Renal cortex interstitium (tissue), 11 donors: ENCODE data around the gene SCNN1B. TPM values are rescaled to one million over a fixed set of nuclear protein-coding genes. Genes with fewer than 3 reads are reported as not detected.

Source experiments
- DNase-seq, 11 donors: peaks; one replicate each; pipeline ENCODE4 v3.0.0-alpha.2; 2013; ENCODE audit warnings: low read depth in 9 of 11, low spot score in 4 of 11; ENCODE audit errors: extremely low read depth in 1 of 11
- polyA plus RNA-seq, 3 donors: library from polyadenylated mRNA; unstranded; fragments of 120-200 nt; gene quantifications; one replicate each; pipeline ENCODE4 v1.2.1, GENCODE V29; 2013; ENCODE audit not compliant: insufficient read length in 3 of 3

SCNN1B gene
- polyA plus RNA-seq, 3 donors, result 11.2 to 21.8 (median 12.3) TPM

DNA sequence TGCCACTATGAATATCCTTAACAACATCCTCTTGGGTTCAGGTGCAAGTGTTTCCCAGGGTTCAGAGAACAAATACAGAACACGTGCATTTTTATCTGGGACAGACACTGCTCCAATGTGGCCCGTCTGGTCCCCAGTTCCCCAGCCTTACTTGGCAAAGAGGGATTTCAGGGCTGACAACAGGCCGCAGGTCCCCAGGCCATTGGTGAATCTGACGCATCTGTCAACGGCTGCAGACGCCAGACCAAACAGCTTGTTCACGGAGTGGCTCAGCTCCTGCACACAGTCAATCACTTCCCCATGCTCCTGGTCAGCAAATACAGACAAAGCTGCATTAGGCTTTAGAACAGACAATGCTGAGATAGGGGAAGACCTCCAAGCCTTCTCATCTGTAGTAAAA, 114.7 kb downstream of the SCNN1B start:
- no peak for DNase-seq

DNA sequence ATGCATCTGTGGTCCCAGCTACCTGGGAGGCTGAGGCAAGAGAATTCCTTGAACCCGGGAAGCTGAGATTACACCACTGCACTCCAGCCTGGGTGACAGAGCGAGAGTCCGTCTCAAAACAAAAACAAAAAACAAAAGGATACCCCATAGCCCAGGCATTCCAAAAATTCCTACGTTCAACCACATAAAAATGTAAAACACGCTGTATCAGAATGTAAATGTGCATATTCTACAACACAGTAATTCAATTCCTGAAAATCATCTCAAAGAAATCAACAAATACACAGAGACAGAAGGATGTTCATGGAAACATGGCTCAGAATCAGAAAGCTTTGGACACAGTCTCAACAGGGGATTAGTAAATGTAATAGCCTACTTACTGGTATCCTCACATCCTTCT, 117.9 kb downstream of the SCNN1B start:
- DNase-seq, result no peak

DNA sequence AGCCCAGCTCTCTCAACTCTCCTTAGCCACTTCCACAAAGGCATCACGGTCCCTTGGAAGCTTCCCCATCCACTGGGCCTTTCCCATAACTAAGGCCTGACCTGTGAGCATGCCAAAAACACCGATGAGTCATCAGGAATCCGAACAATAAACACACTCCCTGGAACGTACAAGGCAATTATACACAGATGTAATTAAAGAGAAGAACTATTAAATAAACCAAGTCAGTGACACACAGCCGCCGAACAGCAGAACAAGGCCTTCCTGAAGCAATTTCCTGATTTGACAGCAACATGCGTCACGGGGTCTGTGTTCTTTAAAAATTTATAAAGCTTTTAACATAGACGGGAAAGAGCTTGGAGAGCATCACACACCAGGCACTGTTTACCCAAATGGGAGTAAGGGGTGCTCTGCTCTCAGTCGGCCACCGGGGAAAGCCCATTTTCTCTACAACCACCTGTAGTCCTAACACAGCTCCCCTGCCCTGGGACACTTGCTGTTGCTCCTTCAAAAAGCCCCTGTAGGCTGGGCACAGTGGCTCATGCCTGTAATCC, 121.5 kb downstream of the SCNN1B start:
- peak in 1 of 11 donors; percentile 62 for DNase-seq

DNA sequence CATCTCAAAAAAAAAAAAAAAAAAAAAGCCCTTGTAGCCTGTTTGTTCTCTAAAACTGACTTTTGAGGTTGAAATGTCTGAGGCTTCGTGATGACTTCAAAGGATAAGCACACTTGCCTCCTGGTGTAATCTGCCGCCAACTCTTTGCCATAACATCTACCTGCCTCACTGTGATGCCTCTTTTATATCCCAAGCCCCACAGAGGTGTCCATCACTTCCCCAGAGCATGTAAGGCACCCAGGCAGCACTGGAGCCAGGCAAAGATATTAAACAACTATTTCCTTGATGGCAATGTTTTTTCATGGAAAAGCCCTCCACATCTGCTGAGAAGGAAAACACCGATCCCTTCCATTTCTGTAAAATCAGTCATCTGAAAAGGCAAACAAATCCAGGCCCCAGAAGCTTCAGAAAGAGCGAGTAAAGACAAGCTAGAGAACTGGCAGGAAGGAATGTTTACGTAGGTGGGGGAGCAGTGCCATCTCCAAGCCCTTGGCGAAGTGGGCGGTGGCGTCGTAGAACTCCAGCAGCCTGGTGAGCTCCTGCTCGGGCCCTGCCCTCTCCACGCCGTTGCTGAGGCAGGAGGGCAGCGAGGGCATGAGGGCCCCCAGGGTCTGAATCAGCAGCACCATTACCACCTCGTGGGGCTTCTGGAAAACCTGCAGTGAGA, 122.3 kb downstream of the SCNN1B start:
- peak in 3 of 11 donors; percentile 13 to 29 (median 28) for DNase-seq

DNA sequence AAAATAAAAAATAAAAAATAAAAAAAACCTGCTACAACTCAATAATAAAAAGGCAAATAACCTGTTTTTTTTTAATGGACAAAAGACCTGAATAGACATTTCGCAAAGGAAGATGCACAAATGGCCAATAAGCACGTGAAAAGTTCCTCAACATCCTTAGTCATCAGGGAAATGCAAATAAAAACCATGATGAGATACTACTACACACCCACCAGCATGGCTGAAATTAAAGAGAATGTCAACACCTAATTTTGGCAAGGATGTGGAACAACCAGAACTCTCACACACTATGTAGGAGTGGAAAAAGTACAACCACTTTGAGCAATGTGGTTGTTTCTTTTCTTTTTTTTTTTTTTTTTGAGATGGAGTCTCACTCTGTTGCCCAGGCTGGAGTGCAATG, 126.2 kb downstream of the SCNN1B start:
- no peak for DNase-seq

Other genes starting within 250 kb of the SCNN1B start
- gene USP31, start 152.8 kb upstream of the SCNN1B start, polyA plus RNA-seq, result 1 to 10 TPM; 6.4 to 7.7 (median 6.4) TPM
- 10 to 100 TPM; 25.8 to 47.0 (median 36.0) TPM for gene SCNN1G, start 119.6 kb upstream of the SCNN1B start, polyA plus RNA-seq
- 10 to 100 TPM; 23.7 to 42.1 (median 26.2) TPM for gene COG7, start 150.9 kb downstream of the SCNN1B start, polyA plus RNA-seq
- 100 to 1,000 TPM; 124 to 170 (median 164) TPM for gene GGA2, start 208.2 kb downstream of the SCNN1B start, polyA plus RNA-seq